Neuronal stem cell (in vitro differentiated cells): ENCODE results near the gene SLC7A10.
"Not testable (repeated sequence)": the region's sequence is repeated elsewhere in the genome, so short reads cannot be mapped to it uniquely, and the experiment has no call there.

Experiments
- DNase-seq: peaks from one replicate; pipeline ENCODE4 v3.0.0-alpha.2; 2013; ENCODE audit warnings: low spot score
- H2AFZ ChIP-seq: one replicate; pipeline ENCODE4 v1.6.1; 2013; ENCODE audit warnings: mild to moderate bottlenecking, low read length, inconsistent platforms
- H2AK5ac ChIP-seq: 2 replicates; pipeline ENCODE4 v1.6.1; 2013; ENCODE audit warnings: low read depth, mild to moderate bottlenecking, inconsistent platforms, low read length, moderate library complexity, mixed read lengths
- H2BK120ac ChIP-seq: 2 replicates; pipeline ENCODE4 v1.6.1; 2013; ENCODE audit warnings: low read depth, mild to moderate bottlenecking, inconsistent platforms, low read length, moderate library complexity, mixed read lengths
- H2BK12ac ChIP-seq: one replicate; pipeline ENCODE4 v1.6.1; 2013; ENCODE audit warnings: low read length, inconsistent platforms
- H2BK15ac ChIP-seq: 2 replicates; pipeline ENCODE4 v1.6.1; 2013; ENCODE audit warnings: mild to moderate bottlenecking, low read length, inconsistent platforms, mixed read lengths
- H2BK5ac ChIP-seq: one replicate; pipeline ENCODE4 v1.6.1; 2013; ENCODE audit warnings: inconsistent platforms, mild to moderate bottlenecking, low read length, moderate library complexity
- H3K14ac ChIP-seq: one replicate; pipeline ENCODE4 v1.6.1; 2013; ENCODE audit warnings: low read length, inconsistent platforms
- H3K18ac ChIP-seq: 2 replicates; pipeline ENCODE4 v1.6.1; 2013; ENCODE audit warnings: low read length, inconsistent platforms
- H3K23ac ChIP-seq: 2 replicates; pipeline ENCODE4 v1.6.1; 2013; ENCODE audit warnings: low read depth, mild to moderate bottlenecking, mixed read lengths, low read length, inconsistent platforms; ENCODE audit not compliant: poor library complexity
- H3K27ac ChIP-seq: replicated peaks from 3 replicates; pipeline ENCODE4 v1.5.1; 2013; ENCODE audit warnings: low read length, inconsistent platforms
- H3K27me3 ChIP-seq, 3 experiments: 2 replicates each; pipeline ENCODE4 v1.6.1; 2013; ENCODE audit warnings: low read length in 3 of 3, mild to moderate bottlenecking in 2 of 3, inconsistent platforms in 1 of 3, low read depth in 1 of 3, mixed read lengths in 1 of 3, moderate library complexity in 1 of 3; ENCODE audit not compliant: control insufficient read depth in 3 of 3, insufficient read depth in 3 of 3
- H3K36me3 ChIP-seq, 2 donors: replicated peaks in 1 of 2; 2 replicates each; pipeline ENCODE4 v1.6.1; 2013; ENCODE audit warnings: low read length in 2 of 2; ENCODE audit not compliant: control insufficient read depth in 2 of 2, insufficient read depth in 2 of 2
- H3K4ac ChIP-seq: 2 replicates; pipeline ENCODE4 v1.6.1; 2013; ENCODE audit warnings: inconsistent platforms, mild to moderate bottlenecking, low read length, moderate library complexity
- H3K4me1 ChIP-seq, 2 donors: 1 replicate in 1 of 2; 2 replicates in 1 of 2; pipeline ENCODE4 v1.6.1; 2013; ENCODE audit warnings: low read length in 2 of 2, low read depth in 1 of 2; ENCODE audit not compliant: control insufficient read depth in 2 of 2, insufficient read depth in 1 of 2
- H3K4me2 ChIP-seq: one replicate; pipeline ENCODE4 v1.6.1; 2013; ENCODE audit warnings: mild to moderate bottlenecking, low read length, inconsistent platforms; ENCODE audit not compliant: insufficient read depth, poor library complexity, severe bottlenecking
- H3K4me3 ChIP-seq, 2 donors: 2 replicates each; pipeline ENCODE4 v1.5.1; 2013; ENCODE audit warnings: low read length in 2 of 2, mild to moderate bottlenecking in 2 of 2, inconsistent platforms in 1 of 2, moderate library complexity in 1 of 2
- H3K79me1 ChIP-seq: one replicate; pipeline ENCODE4 v1.6.1; 2013; ENCODE audit warnings: low read depth, mild to moderate bottlenecking, inconsistent platforms, low read length, moderate library complexity
- H3K9ac ChIP-seq: one replicate; pipeline ENCODE4 v1.6.1; 2013; ENCODE audit warnings: mild to moderate bottlenecking, low read depth, low read length, inconsistent platforms; ENCODE audit not compliant: poor library complexity
- H3K9me3 ChIP-seq, 2 donors: replicated peaks in 1 of 2; 2 replicates each; pipeline versions ENCODE3 to v1.6.1; 2013; ENCODE audit warnings: low read length in 2 of 2, mild to moderate bottlenecking in 2 of 2, inconsistent platforms in 1 of 2, low read depth in 1 of 2, mixed read lengths in 1 of 2, moderate library complexity in 1 of 2; ENCODE audit not compliant: control insufficient read depth in 2 of 2, insufficient read depth in 1 of 2
- H4K8ac ChIP-seq: one replicate; pipeline ENCODE4 v1.6.1; 2013; ENCODE audit warnings: low read depth, mild to moderate bottlenecking, inconsistent platforms, low read length, moderate library complexity
- H4K91ac ChIP-seq: one replicate; pipeline ENCODE4 v1.6.1; 2013; ENCODE audit warnings: low read length, low read depth, mild to moderate bottlenecking, inconsistent platforms; ENCODE audit not compliant: poor library complexity
- WGBS, 2 donors: extraction: QIAGEN DNeasy Blood & Tissue Kit; methylation state at CpG; one replicate each; pipeline ENCODE4 v1.1.7; 2013; ENCODE audit warnings: missing lambda C conversion rate in 2 of 2, mixed read lengths in 1 of 2; ENCODE audit not compliant: insufficient read length in 2 of 2, insufficient replicate concordance in 1 of 2; ENCODE audit errors: extremely low coverage in 2 of 2; 5-methylcytosine and 5-hydroxymethylcytosine counted together

The SLC7A10 gene

GRCh38 chr19:33192010-33192409, 33.6 kb downstream of the SLC7A10 start:
- Histone ChIP-seq H4K91ac (no peak overlapping the region), H3K27ac (no peak overlapping the region), H2AK5ac (no peak overlapping the region), H3K9me3 (no peaks in the 10 kb centered on the region), H2BK5ac (no peak overlapping the region), H3K4me1 (peaks cover 3 to 8% of the 10 kb centered on the region in 2 donors), H2BK15ac (no peak overlapping the region), H3K4ac (no peak overlapping the region), H3K27me3 (peaks cover 0 to 3% (median 0%) of the 10 kb centered on the region in 3 experiments), H3K79me1 (peaks cover 3% of the 10 kb centered on the region), H2AFZ (no peak overlapping the region), H3K18ac (no peak overlapping the region), H3K9ac (no peak overlapping the region), H3K23ac (no peak overlapping the region), H2BK120ac (no peak overlapping the region), H3K4me3 (no peak overlapping the region), H2BK12ac (no peak overlapping the region), H3K36me3 (peaks cover 0 to 11% of the 10 kb centered on the region in 2 donors), H3K14ac (no peak overlapping the region), H4K8ac (no peak overlapping the region), H3K4me2 (no peak overlapping the region)
- no peak for DNase-seq
- WGBS, 2 donors: no CpG with 5 or more reads among the region's 7 CpGs

DNA sequence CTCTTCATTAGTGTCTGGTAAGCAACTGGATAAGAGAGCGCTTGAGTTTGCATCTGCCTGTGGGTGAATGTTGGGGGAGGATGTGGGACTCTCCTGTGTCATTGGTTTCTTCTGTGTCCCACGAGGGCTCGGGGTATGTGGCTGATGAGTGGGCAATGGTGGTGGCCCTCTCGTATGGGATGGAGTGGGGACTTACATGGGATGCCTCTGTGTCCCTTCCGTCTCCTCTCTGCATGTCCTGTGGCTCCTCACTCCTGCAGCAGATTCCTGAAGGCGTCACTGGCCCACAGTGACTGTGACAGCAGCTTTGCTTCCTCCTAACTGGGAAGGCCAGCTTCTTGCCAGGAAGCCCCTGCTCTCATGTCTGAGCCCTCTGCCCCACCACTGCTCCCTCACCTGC, 34.1 kb downstream of the SLC7A10 start:
- H3K79me1 ChIP-seq: peaks cover 3% of the 10 kb centered on the region
- no peak overlapping the region for H3K4me2 ChIP-seq
- H4K8ac ChIP-seq: no peak overlapping the region
- H3K4ac ChIP-seq: no peak overlapping the region
- DNase-seq: no peak
- H3K14ac ChIP-seq: no peak overlapping the region
- no peak overlapping the region for H3K27ac ChIP-seq
- H3K9me3 ChIP-seq: no peaks in the 10 kb centered on the region
- peaks cover 3 to 8% of the 10 kb centered on the region in 2 donors for H3K4me1 ChIP-seq
- H3K36me3 ChIP-seq: peaks cover 0 to 6% of the 10 kb centered on the region in 2 donors
- H3K23ac ChIP-seq: no peak overlapping the region
- H3K18ac ChIP-seq: no peak overlapping the region
- no peak overlapping the region for H3K9ac ChIP-seq
- H3K4me3 ChIP-seq: no peak overlapping the region
- no peak overlapping the region for H2BK120ac ChIP-seq
- H3K27me3 ChIP-seq: peaks cover 0 to 3% (median 0%) of the 10 kb centered on the region in 3 experiments
- H2BK5ac ChIP-seq: no peak overlapping the region
- no peak overlapping the region for H2AK5ac ChIP-seq
- no peak overlapping the region for H2BK12ac ChIP-seq
- no peak overlapping the region for H2BK15ac ChIP-seq
- H4K91ac ChIP-seq: no peak overlapping the region
- no CpG with 5 or more reads among the region's 6 CpGs for WGBS, 2 donors
- no peak overlapping the region for H2AFZ ChIP-seq

- H3K4ac ChIP-seq, H2AFZ ChIP-seq, H3K4me3 ChIP-seq, DNase-seq, H3K27me3 ChIP-seq, H4K8ac ChIP-seq, H3K4me2 ChIP-seq, H3K4me1 ChIP-seq, H3K9ac ChIP-seq, H2AK5ac ChIP-seq, H2BK5ac ChIP-seq, H3K9me3 ChIP-seq, H2BK15ac ChIP-seq, H3K18ac ChIP-seq, H3K23ac ChIP-seq, H3K36me3 ChIP-seq, H2BK120ac ChIP-seq, H3K27ac ChIP-seq, H4K91ac ChIP-seq, H3K14ac ChIP-seq, H3K79me1 ChIP-seq, H2BK12ac ChIP-seq: not testable (repeated sequence)
- no CpG with 5 or more reads among the region's 4 CpGs for WGBS, 2 donors
These were observed 34.6 kb downstream of the SLC7A10 start for GRCh38 chr19:33191092-33191491.

- H2BK15ac ChIP-seq: no peak overlapping the region
- no peak overlapping the region for H2AK5ac ChIP-seq
- H4K91ac ChIP-seq: no peak overlapping the region
- H3K14ac ChIP-seq: no peak overlapping the region
- H2BK5ac ChIP-seq: no peak overlapping the region
- H3K4me3 ChIP-seq: no peak overlapping the region
- H3K79me1 ChIP-seq: no peaks in the 10 kb centered on the region
- no peak overlapping the region for H2AFZ ChIP-seq
- no peak overlapping the region for H4K8ac ChIP-seq
- H3K23ac ChIP-seq: no peak overlapping the region
- H3K9me3 ChIP-seq: no peaks in the 10 kb centered on the region
- no peak overlapping the region for H2BK120ac ChIP-seq
- no CpG with 5 or more reads among the region's 1 CpG for WGBS, 2 donors
- H3K4me2 ChIP-seq: no peak overlapping the region
- H3K18ac ChIP-seq: no peak overlapping the region
- peaks cover 0 to 3% (median 0%) of the 10 kb centered on the region in 3 experiments for H3K27me3 ChIP-seq
- H2BK12ac ChIP-seq: no peak overlapping the region
- H3K4ac ChIP-seq: no peak overlapping the region
- peaks cover 0 to 4% of the 10 kb centered on the region in 2 donors for H3K4me1 ChIP-seq
- no peak overlapping the region for H3K9ac ChIP-seq
- DNase-seq: no peak
- H3K36me3 ChIP-seq: no peaks in the 10 kb centered on the region
- no peak overlapping the region for H3K27ac ChIP-seq
These were observed 36.2 kb downstream of the SLC7A10 start for GRCh38 chr19:33189453-33189852.
